Endothelial cell of umbilical vein (primary cell): ENCODE results near the gene PGGT1B. TPM values are rescaled to one million over a fixed set of nuclear protein-coding genes. Genes with fewer than 3 reads are reported as not detected.

Experiments
- BruUV-seq: library from RNA; stranded (reverse); fragments of 400-500 nt; replicated peaks from 2 replicates; lab custom pipeline; 2021; lab: Mats Ljungman, UMichigan
- CTCF ChIA-PET: fragments of 300-600, 350-600 bp; sonication (Branson Sonifier 250); formaldehyde crosslinking; loops from one replicate; lab custom pipeline; 2021; ENCODE audit warnings: antibody characterized with exemption, inconsistent platforms; lab: Charles Lee
- POLR2A ChIA-PET: fragments of 300-600, 350-600 bp; sonication (Branson Sonifier 250); formaldehyde crosslinking; loops from one replicate; lab custom pipeline; 2021; ENCODE audit warnings: antibody characterized with exemption, inconsistent platforms; lab: Charles Lee
- DNase-seq: peaks from one replicate; pipeline ENCODE4 v3.0.0-alpha.2; 2011; ENCODE audit warnings: low read depth, low spot score
- FAIRE-seq: peaks from 2 replicates; lab custom pipeline; 2011; peaks lifted over from hg19 to GRCh38; lab: Jason Lieb, UNC
- H2AFZ ChIP-seq: 2 replicates; pipeline ENCODE4 v1.6.0; 2012; ENCODE audit warnings: low read depth, low read length, control low read depth, inconsistent platforms
- H3K27ac ChIP-seq: 2 replicates; pipeline ENCODE4 v1.5.1; 2011; ENCODE audit warnings: low read depth, mild to moderate bottlenecking, control low read depth, low read length, moderate library complexity; ENCODE audit not compliant: insufficient read depth
- H3K27me3 ChIP-seq, 2 experiments: 2 replicates each; pipeline versions ENCODE4 v1.6.0 to v1.6.1; 2011; ENCODE audit warnings: low read length in 2 of 2, mixed read lengths in 1 of 2; ENCODE audit not compliant: control insufficient read depth in 2 of 2, insufficient read depth in 2 of 2
- H3K36me3 ChIP-seq, 2 experiments: 2 replicates in 1 of 2; 3 replicates in 1 of 2; pipeline ENCODE4 v1.5.1; 2011; ENCODE audit warnings: low read length in 2 of 2, mild to moderate bottlenecking in 1 of 2, moderate library complexity in 1 of 2; ENCODE audit not compliant: control insufficient read depth in 2 of 2, insufficient read depth in 2 of 2; ENCODE audit errors: extremely low read depth in 1 of 2
- H3K4me1 ChIP-seq: 3 replicates; pipeline ENCODE4 v1.5.1; 2011; ENCODE audit warnings: mild to moderate bottlenecking, low read length; ENCODE audit not compliant: control insufficient read depth, insufficient read depth; ENCODE audit errors: extremely low read depth
- H3K4me2 ChIP-seq: 2 replicates; pipeline ENCODE4 v1.6.1; 2011; ENCODE audit warnings: low read length, control low read depth, mixed read lengths; ENCODE audit not compliant: insufficient read depth
- H3K4me3 ChIP-seq, 3 experiments: fragments of 200-600 bp in 1 of 3; sonication (generic), shearing (Covaris generic) in 1 of 3; replicated peaks in 1 of 3; 2 replicates each; pipeline ENCODE4 v1.5.1; 2011 to 2016; ENCODE audit warnings: control low read depth in 3 of 3, low read length in 3 of 3, mild to moderate bottlenecking in 2 of 3, inconsistent platforms in 1 of 3, low read depth in 1 of 3, moderate library complexity in 1 of 3; ENCODE audit not compliant: insufficient read depth in 1 of 3
- H3K79me2 ChIP-seq: 2 replicates; pipeline ENCODE4 v1.6.0; 2012; ENCODE audit warnings: low read length, inconsistent platforms; ENCODE audit not compliant: control insufficient read depth, insufficient read depth
- H3K9ac ChIP-seq: replicated peaks from 2 replicates; pipeline ENCODE3; 2011; ENCODE audit warnings: low read length, control low read depth; ENCODE audit not compliant: insufficient read depth; ENCODE audit errors: extremely low read depth
- H3K9me1 ChIP-seq: replicated peaks from 3 replicates; pipeline ENCODE4 v1.6.0; 2011; ENCODE audit warnings: mild to moderate bottlenecking, low read length; ENCODE audit not compliant: control insufficient read depth, insufficient read depth; ENCODE audit errors: extremely low read depth
- H3K9me3 ChIP-seq: replicated peaks from 2 replicates; pipeline ENCODE4 v1.5.1; 2012; ENCODE audit warnings: low read length, inconsistent platforms; ENCODE audit not compliant: control insufficient read depth, insufficient read depth
- H4K20me1 ChIP-seq: replicated peaks from 2 replicates; pipeline ENCODE3; 2011; ENCODE audit warnings: mild to moderate bottlenecking, low read length; ENCODE audit not compliant: control insufficient read depth, insufficient read depth; ENCODE audit errors: extremely low read depth
- CTCF ChIP-seq, 2 donors: IDR thresholded peaks; 1 replicate in 1 of 2; 2 replicates in 1 of 2; pipeline ENCODE4 v1.5.1; 2011; ENCODE audit warnings: low read length in 2 of 2, mild to moderate bottlenecking in 2 of 2, moderate library complexity in 2 of 2, control low read depth in 1 of 2, inconsistent platforms in 1 of 2, low read depth in 1 of 2; ENCODE audit not compliant: insufficient read depth in 1 of 2; ENCODE audit errors: extremely low read depth in 1 of 2
- EZH2 ChIP-seq: IDR thresholded peaks from 2 replicates; pipeline ENCODE4 v1.6.1; 2012; ENCODE audit warnings: borderline replicate concordance, low read depth, mild to moderate bottlenecking, moderate library complexity, low read length, inconsistent platforms; ENCODE audit not compliant: severe bottlenecking
- FOS ChIP-seq: IDR thresholded peaks from 2 replicates; pipeline ENCODE4 v1.6.1; 2011; ENCODE audit warnings: mild to moderate bottlenecking, low read length, moderate library complexity, borderline replicate concordance; ENCODE audit not compliant: insufficient read depth
- JUN ChIP-seq: IDR thresholded peaks from 2 replicates; pipeline ENCODE4 v1.6.1; 2011; ENCODE audit warnings: borderline replicate concordance, low read depth; ENCODE audit not compliant: insufficient read length, insufficient read depth
- MAX ChIP-seq: IDR thresholded peaks from 2 replicates; pipeline ENCODE4 v1.6.1; 2011; ENCODE audit not compliant: insufficient read depth, insufficient read length
- MYC ChIP-seq: IDR thresholded peaks from one replicate; pipeline ENCODE4 v1.6.1; 2011; ENCODE audit warnings: mild to moderate bottlenecking, low read depth, low read length
- POLR2A ChIP-seq: IDR thresholded peaks from 2 replicates; pipeline ENCODE4 v1.6.1; 2012; ENCODE audit warnings: low read depth, mild to moderate bottlenecking, control low read depth, low read length
- POLR2AphosphoS5 ChIP-seq: IDR thresholded peaks from 2 replicates; pipeline ENCODE4 v1.6.1; 2012; ENCODE audit warnings: low read depth, mild to moderate bottlenecking, control low read depth, low read length, moderate library complexity; ENCODE audit not compliant: insufficient read depth
- dilution Hi-C: fragments of 300-500 bp; cut with MboI; formaldehyde crosslinking; loops from one replicate; pipeline ENCODE4 v1.15.0; 2019; ENCODE audit warnings: low sequenced_read_pairs; ENCODE audit not compliant: extremely low pct_ligation_motif_present
- intact Hi-C: fragments of 100-400 bp; cut with micrococcal nuclease; formaldehyde crosslinking; loops from one replicate; pipeline ENCODE4 v1.10.0; 2022
- polyA plus RNA-seq, 4 experiments: library from polyadenylated mRNA; depleted of rRNA in 3 of 4; stranded (reverse) in 3 of 4; unstranded in 1 of 4; fragments of >200 nt; gene quantifications; 2 replicates each; pipeline versions ENCODE4 v1.2.1 to v1.2.3, GENCODE V29; 2011 to 2012; ENCODE audit warnings: missing spikeins in 1 of 4
- total RNA-seq: library from RNA; stranded (reverse); gene quantifications from 2 replicates; pipeline ENCODE4 v1.2.3, GENCODE V29; 2021

PGGT1B gene
- total and polyA plus RNA-seq, 2 donors (not counting 3 experiments of a cell fraction or from before 2014, with no cell fraction given), result 2.6 to 42.3 TPM

DNA sequence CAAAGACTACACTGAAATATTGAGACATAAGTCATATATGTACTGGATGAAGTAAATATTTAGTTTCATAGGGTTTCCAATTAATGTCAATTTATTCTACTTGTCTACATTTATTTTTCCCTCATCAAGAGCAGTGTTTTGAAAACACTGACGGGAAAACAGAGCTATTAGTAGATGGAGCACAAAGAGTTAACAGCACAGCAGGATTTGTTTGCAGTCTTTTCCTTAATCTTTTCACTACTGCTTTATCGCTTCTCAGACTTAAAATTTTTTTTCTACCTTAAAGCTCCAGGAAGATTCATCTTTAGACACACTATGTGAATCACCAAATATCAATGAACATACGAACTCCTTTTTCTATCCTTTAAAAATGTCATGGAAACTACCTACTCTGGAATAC is 25.6 kb downstream of the PGGT1B start:
- no peak for TF ChIP-seq FOS
- Histone ChIP-seq H3K27ac (no peak overlapping the region), H3K4me2 (no peak overlapping the region), H3K9me1 (no peaks in the 10 kb centered on the region), H4K20me1 (no peaks in the 10 kb centered on the region), H3K36me3 (peaks cover 3 to 10% of the 10 kb centered on the region in 2 experiments), H3K4me1 (no peaks in the 10 kb centered on the region), H3K9ac (no peak overlapping the region), H3K9me3 (no peaks in the 10 kb centered on the region), H3K4me3 (no peak overlapping the region), H2AFZ (no peak overlapping the region), H3K79me2 (peaks cover 4% of the 10 kb centered on the region), H3K27me3 (no peaks in the 10 kb centered on the region)
- intact Hi-C loops (no loop called here), dilution Hi-C loops (no loop called here)
- POLR2A ChIA-PET, result no interaction called here
- BruUV-seq, result no TSS peak
- FAIRE-seq (no peak), DNase-seq (no peak)
- CTCF ChIA-PET, result no interaction called here

DNA sequence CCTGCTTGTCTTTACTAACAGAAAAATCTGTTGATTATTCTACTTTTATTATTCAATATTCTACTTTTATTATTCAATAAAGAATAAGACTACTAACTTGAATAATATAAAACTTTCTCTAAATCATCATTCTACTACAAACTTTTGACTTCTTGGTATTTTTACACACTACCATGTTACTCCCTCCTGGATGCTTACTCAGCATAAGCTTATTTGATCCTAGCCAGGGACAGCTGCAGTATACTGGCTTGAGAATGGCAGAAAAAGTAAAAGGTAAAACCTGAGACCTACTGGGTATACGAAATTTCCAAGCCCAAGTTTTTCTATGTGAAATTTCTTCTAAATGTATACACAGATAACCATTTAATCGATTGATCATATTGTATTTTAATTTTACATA is 26.1 kb downstream of the PGGT1B start:
- dilution Hi-C loops, result no loop called here
- no peaks in the 10 kb centered on the region for H4K20me1 ChIP-seq

More for the DNA sequence above, 26.1 kb downstream of the PGGT1B start:
- POLR2A ChIA-PET, result no interaction called here
- no peak overlapping the region for H3K4me3 ChIP-seq
- H3K9me3 ChIP-seq, result no peaks in the 10 kb centered on the region
- H3K9ac ChIP-seq, result no peak overlapping the region
- no TSS peak for BruUV-seq
- no peaks in the 10 kb centered on the region for H3K4me1 ChIP-seq
- H3K27ac ChIP-seq, result no peak overlapping the region
- peaks cover 3 to 10% of the 10 kb centered on the region in 2 experiments for H3K36me3 ChIP-seq
- no peak overlapping the region for H3K4me2 ChIP-seq
- CTCF ChIA-PET, result no interaction called here
- TF ChIP-seq POLR2AphosphoS5 (no peak), MYC (no peak), EZH2 (no peak), POLR2A (no peak), MAX (no peak), CTCF (IDR thresholded peaks at IDR 0.05; ENCODE audit: extremely low read depth in 1 of 2, insufficient read depth in 1 of 2, low read depth in 1 of 2, low read length in 2 of 2) (no peak), JUN (no peak)
- no peak for FAIRE-seq
- no peaks in the 10 kb centered on the region for H3K27me3 ChIP-seq
- H3K79me2 ChIP-seq, result peaks cover 4% of the 10 kb centered on the region
- H2AFZ ChIP-seq, result no peak overlapping the region
- H3K9me1 ChIP-seq, result no peaks in the 10 kb centered on the region
- DNase-seq, result no peak
- intact Hi-C loops, result no loop called here
